OCI-LY1 (cell line): ENCODE data around the gene BATF2.
"Not testable (repeated sequence)": the region's sequence is repeated elsewhere in the genome, so short reads cannot be mapped to it uniquely, and the experiment has no call there.

Source experiments
- H2AFZ ChIP-seq: fragments of 200-600 bp; sonication (generic), shearing (Covaris generic); 2 replicates; pipeline ENCODE4 v1.6.0; 2014; ENCODE audit warnings: antibody characterized with exemption, mild to moderate bottlenecking, low read length
- H3F3A ChIP-seq: fragments of 200-600 bp; sonication (generic), shearing (Covaris generic); 2 replicates; pipeline ENCODE4 v1.6.0; 2014; ENCODE audit warnings: mild to moderate bottlenecking, antibody characterized with exemption, low read length, moderate library complexity; ENCODE audit not compliant: insufficient read depth
- H3K27ac ChIP-seq: fragments of 200-600 bp; sonication (generic); 2 replicates; pipeline ENCODE4 v1.5.1; 2014; ENCODE audit warnings: low read length, mixed run types, mild to moderate bottlenecking, low read depth; ENCODE audit not compliant: poor library complexity, severe bottlenecking
- H3K27me3 ChIP-seq: fragments of 200-600 bp; sonication (generic); 2 replicates; pipeline ENCODE4 v1.6.0; 2014; ENCODE audit warnings: antibody characterized with exemption, mild to moderate bottlenecking, low read length, moderate library complexity; ENCODE audit not compliant: insufficient read depth
- H3K36me3 ChIP-seq: fragments of 200-600 bp; sonication (generic); 2 replicates; pipeline ENCODE4 v1.6.1; 2014; ENCODE audit warnings: mild to moderate bottlenecking, antibody characterized with exemption, low read length, moderate library complexity, mixed read lengths; ENCODE audit not compliant: insufficient read depth
- H3K4me1 ChIP-seq: fragments of 200-600 bp; sonication (generic); 2 replicates; pipeline ENCODE4 v1.5.1; 2014; ENCODE audit warnings: mild to moderate bottlenecking, low read length, moderate library complexity; ENCODE audit not compliant: insufficient read depth, severe bottlenecking
- H3K4me2 ChIP-seq: fragments of 200-600 bp; sonication (generic), shearing (Covaris generic); 2 replicates; pipeline ENCODE4 v1.6.1; 2014; ENCODE audit warnings: low read length
- H3K4me3 ChIP-seq: fragments of 200-600 bp; sonication (generic); 2 replicates; pipeline ENCODE4 v1.5.1; 2014; ENCODE audit warnings: low read length, low read depth, mild to moderate bottlenecking, mixed read lengths; ENCODE audit not compliant: poor library complexity, severe bottlenecking
- H3K79me2 ChIP-seq: fragments of 200-600 bp; shearing (Covaris generic); 2 replicates; pipeline ENCODE4 v1.6.1; 2016; ENCODE audit warnings: mixed run types, low read length, mixed read lengths; ENCODE audit not compliant: insufficient read depth
- H3K9ac ChIP-seq: fragments of 200-600 bp; sonication (generic), shearing (Covaris generic); 2 replicates; pipeline ENCODE4 v1.6.1; 2014; ENCODE audit warnings: mild to moderate bottlenecking, low read length, mixed read lengths
- H3K9me2 ChIP-seq: fragments of 200-600 bp; sonication (generic), shearing (Covaris generic); 2 replicates; pipeline ENCODE4 v1.6.1; 2014; ENCODE audit warnings: low read depth, mild to moderate bottlenecking, low read length, mixed read lengths
- H3K9me3 ChIP-seq: fragments of 200-600 bp; shearing (Covaris generic); 2 replicates; pipeline ENCODE4 v1.6.1; 2014; ENCODE audit warnings: low read length, mixed read lengths
- H4K20me1 ChIP-seq: fragments of 200-600 bp; sonication (generic), shearing (Covaris generic); 2 replicates; pipeline ENCODE4 v1.6.0; 2016; ENCODE audit warnings: mild to moderate bottlenecking, low read length; ENCODE audit not compliant: insufficient read depth
- EZH2 ChIP-seq: fragments of 200-600 bp; sonication (generic), shearing (Covaris generic); IDR thresholded peaks from 2 replicates; pipeline ENCODE4 v1.8.0; 2017; ENCODE audit warnings: borderline replicate concordance, mixed run types, mild to moderate bottlenecking, antibody characterized with exemption, low read length, moderate library complexity, mixed read lengths
- TF ChIP-seq, protein P1 (sequence below): fragments of 200-600 bp; sonication (generic), shearing (Covaris generic); IDR thresholded peaks from 2 replicates; pipeline ENCODE4 v1.5.1; 2017; ENCODE audit warnings: mild to moderate bottlenecking, antibody characterized with exemption, low read length, moderate library complexity, mixed read lengths

Gene BATF2

GRCh38 chr11:65008873-65009272 is 12.1 kb upstream of the BATF2 start:
- H3K27me3 ChIP-seq = no peaks in the 10 kb centered on the region
- H3K27ac ChIP-seq = no peak overlapping the region
- H3K4me1 ChIP-seq = peaks cover 4% of the 10 kb centered on the region
- no peaks in the 10 kb centered on the region for H3K9me3 ChIP-seq
- H3F3A ChIP-seq = 0 out of 2 replicates have a peak, but pooled peaks cover 5% of the 10 kb centered on the region
- H3K9me2 ChIP-seq = no peaks in the 10 kb centered on the region
- no peaks in the 10 kb centered on the region for H3K79me2 ChIP-seq
- TF ChIP-seq EZH2 = no peak
- TF ChIP-seq, protein P1, sequence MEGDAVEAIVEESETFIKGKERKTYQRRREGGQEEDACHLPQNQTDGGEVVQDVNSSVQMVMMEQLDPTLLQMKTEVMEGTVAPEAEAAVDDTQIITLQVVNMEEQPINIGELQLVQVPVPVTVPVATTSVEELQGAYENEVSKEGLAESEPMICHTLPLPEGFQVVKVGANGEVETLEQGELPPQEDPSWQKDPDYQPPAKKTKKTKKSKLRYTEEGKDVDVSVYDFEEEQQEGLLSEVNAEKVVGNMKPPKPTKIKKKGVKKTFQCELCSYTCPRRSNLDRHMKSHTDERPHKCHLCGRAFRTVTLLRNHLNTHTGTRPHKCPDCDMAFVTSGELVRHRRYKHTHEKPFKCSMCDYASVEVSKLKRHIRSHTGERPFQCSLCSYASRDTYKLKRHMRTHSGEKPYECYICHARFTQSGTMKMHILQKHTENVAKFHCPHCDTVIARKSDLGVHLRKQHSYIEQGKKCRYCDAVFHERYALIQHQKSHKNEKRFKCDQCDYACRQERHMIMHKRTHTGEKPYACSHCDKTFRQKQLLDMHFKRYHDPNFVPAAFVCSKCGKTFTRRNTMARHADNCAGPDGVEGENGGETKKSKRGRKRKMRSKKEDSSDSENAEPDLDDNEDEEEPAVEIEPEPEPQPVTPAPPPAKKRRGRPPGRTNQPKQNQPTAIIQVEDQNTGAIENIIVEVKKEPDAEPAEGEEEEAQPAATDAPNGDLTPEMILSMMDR = no peak
- H3K4me3 ChIP-seq = no peak overlapping the region
- H2AFZ ChIP-seq = no peak overlapping the region
- H4K20me1 ChIP-seq = no peaks in the 10 kb centered on the region
- H3K4me2 ChIP-seq = no peak overlapping the region
- no peaks in the 10 kb centered on the region for H3K36me3 ChIP-seq
- H3K9ac ChIP-seq = no peak overlapping the region

DNA sequence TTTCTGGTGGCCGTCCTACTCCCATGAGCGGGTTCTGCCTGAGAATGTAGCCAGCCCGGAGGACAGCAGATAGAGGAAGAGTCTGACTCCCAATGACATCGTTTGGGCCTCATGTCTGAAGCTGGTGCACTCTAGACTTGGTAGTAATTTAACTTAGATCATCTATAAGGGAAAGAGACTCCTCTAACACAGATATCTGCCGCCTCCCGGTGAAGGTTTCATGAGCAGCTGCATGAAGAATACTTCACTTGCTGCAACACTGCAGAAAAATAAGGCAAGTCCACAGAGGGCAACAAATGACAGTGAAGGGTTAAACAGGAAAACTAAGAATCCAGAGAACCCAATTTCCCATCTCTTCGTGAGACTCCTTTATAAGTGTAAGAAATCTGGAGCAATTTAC is 11.2 kb upstream of the BATF2 start:
- H3K27ac ChIP-seq = no peak overlapping the region
- no peak for TF ChIP-seq EZH2
- TF ChIP-seq, protein P1 = 0 out of 2 replicates have a peak, but pooled peaks have one; percentile 5

DNA sequence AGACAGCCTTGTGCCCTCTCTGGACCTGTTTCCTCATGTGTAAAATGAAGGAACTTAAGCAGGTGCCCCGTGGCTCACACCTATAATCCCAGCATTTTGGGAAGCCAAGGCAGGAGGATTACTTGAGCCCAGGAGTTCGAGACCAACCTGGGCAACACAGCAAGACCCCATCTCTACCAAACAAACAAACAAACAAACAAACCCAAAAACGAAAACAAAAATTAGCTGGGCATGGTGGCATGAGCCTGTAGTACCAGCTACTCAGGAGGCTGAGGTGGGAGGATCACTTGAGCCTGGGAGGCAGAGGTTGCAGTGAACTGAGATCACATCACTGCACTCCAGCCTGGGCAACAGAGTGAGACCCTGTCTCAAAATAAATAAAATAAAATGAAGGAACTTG is 7.2 kb upstream of the BATF2 start:
- not testable (repeated sequence) for H3K27ac ChIP-seq, H3K4me2 ChIP-seq, H3K4me1 ChIP-seq, H3K79me2 ChIP-seq, H3K9ac ChIP-seq, H3K27me3 ChIP-seq, H3F3A ChIP-seq, H3K9me2 ChIP-seq, H3K36me3 ChIP-seq, H3K9me3 ChIP-seq, H4K20me1 ChIP-seq, H2AFZ ChIP-seq, H3K4me3 ChIP-seq

More for the DNA sequence above, 11.2 kb upstream of the BATF2 start:
- no peaks in the 10 kb centered on the region for H3K27me3 ChIP-seq
- H3K79me2 ChIP-seq = no peaks in the 10 kb centered on the region
- H3F3A ChIP-seq = 0 out of 2 replicates have a peak, but pooled peaks cover 2% of the 10 kb centered on the region
- no peak overlapping the region for H3K4me2 ChIP-seq
- H3K9ac ChIP-seq = no peak overlapping the region
- H3K4me3 ChIP-seq = no peak overlapping the region
- H4K20me1 ChIP-seq = no peaks in the 10 kb centered on the region
- peaks cover under 1% of the 10 kb centered on the region for H3K4me1 ChIP-seq
- H3K9me3 ChIP-seq = no peaks in the 10 kb centered on the region
- no peaks in the 10 kb centered on the region for H3K36me3 ChIP-seq
- H2AFZ ChIP-seq = no peak overlapping the region
- no peaks in the 10 kb centered on the region for H3K9me2 ChIP-seq

DNA sequence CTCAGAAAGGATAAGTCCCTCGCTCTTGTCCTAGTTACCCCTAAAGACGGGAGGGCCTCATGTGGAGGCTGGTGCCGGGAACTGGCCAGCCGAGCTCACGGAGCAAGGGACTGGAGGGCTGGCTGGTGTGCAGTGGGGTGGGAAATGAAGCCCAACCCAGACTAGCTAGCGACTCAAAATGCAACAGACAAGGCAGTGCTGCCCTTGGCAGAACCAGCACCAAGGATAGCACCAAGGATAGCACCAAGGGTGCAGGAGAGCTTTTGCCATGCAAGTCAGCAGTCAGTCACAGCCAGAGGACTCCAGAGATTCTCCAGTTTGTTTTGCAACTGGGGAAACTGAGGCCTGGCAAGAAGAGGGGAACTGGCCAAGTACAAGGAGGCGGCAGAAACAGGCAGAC is 6.5 kb upstream of the BATF2 start:
- Histone ChIP-seq H3K36me3 (no peaks in the 10 kb centered on the region), H4K20me1 (no peaks in the 10 kb centered on the region), H3K27ac (no peak overlapping the region), H3K4me2 (no peak overlapping the region), H3K9me2 (no peaks in the 10 kb centered on the region), H3K9me3 (no peaks in the 10 kb centered on the region), H3K4me3 (no peak overlapping the region), H3F3A (no peaks in the 10 kb centered on the region), H3K27me3 (no peaks in the 10 kb centered on the region), H3K9ac (no peak overlapping the region), H2AFZ (no peak overlapping the region), H3K4me1 (no peaks in the 10 kb centered on the region), H3K79me2 (no peaks in the 10 kb centered on the region)
- no peak for TF ChIP-seq EZH2
- TF ChIP-seq, protein P1 = no peak
